H9 (cell line): ENCODE results near the gene PTPRB. TPM values are rescaled to one million over a fixed set of nuclear protein-coding genes. Genes with fewer than 3 reads are reported as not detected.

Source experiments
- DNase-seq: peaks from one replicate; pipeline ENCODE4 v3.0.0-alpha.2; 2017
- H2AFZ ChIP-seq: one replicate; pipeline ENCODE4 v1.6.1; 2013; ENCODE audit warnings: mild to moderate bottlenecking, low read length, control low read depth, moderate library complexity
- H2AK5ac ChIP-seq: 2 replicates; pipeline ENCODE4 v1.6.1; 2013; ENCODE audit warnings: low read length, control low read depth, mixed read lengths; ENCODE audit not compliant: insufficient read length
- H2BK120ac ChIP-seq: one replicate; pipeline ENCODE4 v1.6.1; 2013; ENCODE audit warnings: low read depth, mild to moderate bottlenecking, low read length, control low read depth, inconsistent platforms; ENCODE audit not compliant: poor library complexity, severe bottlenecking
- H2BK12ac ChIP-seq: 2 replicates; pipeline ENCODE4 v1.6.1; 2013; ENCODE audit warnings: low read length, control low read depth, mixed read lengths, low read depth; ENCODE audit not compliant: insufficient read length
- H2BK15ac ChIP-seq: 2 replicates; pipeline ENCODE4 v1.6.1; 2013; ENCODE audit warnings: low read depth, low read length, control low read depth
- H2BK20ac ChIP-seq: one replicate; pipeline ENCODE4 v1.6.1; 2013; ENCODE audit warnings: low read depth, mild to moderate bottlenecking, low read length, control low read depth, inconsistent platforms; ENCODE audit not compliant: poor library complexity, severe bottlenecking
- H2BK5ac ChIP-seq: 2 replicates; pipeline ENCODE4 v1.6.1; 2013; ENCODE audit warnings: low read length, control low read depth, mixed read lengths; ENCODE audit not compliant: insufficient read length
- H3K14ac ChIP-seq: 2 replicates; pipeline ENCODE4 v1.6.1; 2013; ENCODE audit warnings: low read length, control low read depth; ENCODE audit not compliant: insufficient read depth
- H3K18ac ChIP-seq: 2 replicates; pipeline ENCODE4 v1.6.1; 2013; ENCODE audit warnings: low read depth, mild to moderate bottlenecking, mixed read lengths, low read length, control low read depth; ENCODE audit not compliant: insufficient read length
- H3K23ac ChIP-seq: 2 replicates; pipeline ENCODE4 v1.6.1; 2013; ENCODE audit warnings: low read length, control low read depth, mixed read lengths, low read depth; ENCODE audit not compliant: insufficient read length
- H3K23me2 ChIP-seq: 2 replicates; pipeline ENCODE4 v1.6.1; 2013; ENCODE audit warnings: low read depth, mild to moderate bottlenecking, mixed read lengths, low read length, control low read depth; ENCODE audit not compliant: insufficient read length, poor library complexity, severe bottlenecking
- H3K27ac ChIP-seq: 2 replicates; pipeline ENCODE4 v1.5.1; 2013; ENCODE audit warnings: low read length, control low read depth, mixed read lengths, low read depth; ENCODE audit not compliant: insufficient read length
- H3K27me3 ChIP-seq: 2 replicates; pipeline ENCODE4 v1.6.1; 2013; ENCODE audit warnings: low read length, control low read depth, inconsistent platforms; ENCODE audit not compliant: insufficient read depth
- H3K4ac ChIP-seq: 2 replicates; pipeline ENCODE4 v1.6.1; 2013; ENCODE audit warnings: low read depth, mild to moderate bottlenecking, control low read depth, inconsistent platforms, low read length, moderate library complexity
- H3K4me1 ChIP-seq: 2 replicates; pipeline ENCODE4 v1.6.1; 2013; ENCODE audit warnings: low read length, control low read depth, inconsistent platforms; ENCODE audit not compliant: insufficient read depth
- H3K4me2 ChIP-seq: 2 replicates; pipeline ENCODE4 v1.6.1; 2013; ENCODE audit warnings: low read length, control low read depth, mixed read lengths; ENCODE audit not compliant: insufficient read length, insufficient read depth
- H3K56ac ChIP-seq: 2 replicates; pipeline ENCODE4 v1.6.1; 2013; ENCODE audit warnings: low read depth, mild to moderate bottlenecking, mixed read lengths, low read length, control low read depth; ENCODE audit not compliant: insufficient read length
- H3K79me1 ChIP-seq: 2 replicates; pipeline ENCODE4 v1.6.1; 2013; ENCODE audit warnings: low read depth, mild to moderate bottlenecking, moderate library complexity, low read length, control low read depth, inconsistent platforms; ENCODE audit not compliant: insufficient read depth, poor library complexity, severe bottlenecking
- H3K79me2 ChIP-seq: 2 replicates; pipeline ENCODE4 v1.6.1; 2013; ENCODE audit warnings: low read length, control low read depth, inconsistent platforms; ENCODE audit not compliant: insufficient read depth
- H3K9ac ChIP-seq: 2 replicates; pipeline ENCODE4 v1.6.1; 2013; ENCODE audit warnings: low read length, control low read depth, mixed read lengths; ENCODE audit not compliant: insufficient read length; ENCODE audit errors: extremely low read depth
- H3K9me3 ChIP-seq: one replicate; pipeline ENCODE4 v1.6.1; 2013; ENCODE audit warnings: low read depth, low read length, inconsistent platforms; ENCODE audit not compliant: control insufficient read depth
- H3T11ph ChIP-seq: one replicate; pipeline ENCODE4 v1.6.1; 2013; ENCODE audit warnings: mild to moderate bottlenecking, low read length, control low read depth, inconsistent platforms
- H4K20me1 ChIP-seq: one replicate; pipeline ENCODE4 v1.6.1; 2013; ENCODE audit not compliant: control insufficient read depth, insufficient read length, insufficient read depth
- H4K5ac ChIP-seq: 2 replicates; pipeline ENCODE4 v1.6.1; 2013; ENCODE audit warnings: low read depth, mild to moderate bottlenecking, mixed read lengths, low read length, control low read depth; ENCODE audit not compliant: insufficient read length
- H4K8ac ChIP-seq: replicated peaks from 2 replicates; pipeline ENCODE4 v1.6.1; 2013; ENCODE audit warnings: low read length, control low read depth, mixed read lengths, low read depth; ENCODE audit not compliant: insufficient read length
- H4K91ac ChIP-seq: 2 replicates; pipeline ENCODE4 v1.6.1; 2013; ENCODE audit warnings: low read depth, mild to moderate bottlenecking, moderate library complexity, mixed read lengths, low read length, control low read depth; ENCODE audit not compliant: insufficient read length
- H3K27ac Mint-ChIP-seq, 3 experiments: 2 replicates in 2 of 3; 3 replicates in 1 of 3; pipeline ENCODE4 v1.8.0; 2020 to 2021; ENCODE audit warnings: mixed read lengths in 3 of 3, mild to moderate bottlenecking in 1 of 3, moderate library complexity in 1 of 3
- H3K27me3 Mint-ChIP-seq: 2 replicates; pipeline ENCODE4 v1.8.0; 2021; ENCODE audit warnings: low read depth, mild to moderate bottlenecking, moderate library complexity, mixed read lengths
- H3K36me3 Mint-ChIP-seq, 3 experiments: 2 replicates in 2 of 3; 3 replicates in 1 of 3; pipeline ENCODE4 v1.8.0; 2020 to 2021; ENCODE audit warnings: low read depth in 3 of 3, mixed read lengths in 3 of 3; ENCODE audit not compliant: insufficient read depth in 1 of 3
- H3K4me1 Mint-ChIP-seq, 2 experiments: 2 replicates each; pipeline ENCODE4 v1.8.0; 2020; ENCODE audit warnings: mixed read lengths in 2 of 2
- H3K4me3 Mint-ChIP-seq, 2 experiments: 2 replicates in 1 of 2; 3 replicates in 1 of 2; pipeline ENCODE4 v1.8.0; 2020 to 2021; ENCODE audit warnings: mild to moderate bottlenecking in 2 of 2, mixed read lengths in 2 of 2, moderate library complexity in 1 of 2
- H3K9me3 Mint-ChIP-seq, 2 experiments: 2 replicates in 1 of 2; 3 replicates in 1 of 2; pipeline ENCODE4 v1.8.0; 2020; ENCODE audit warnings: mild to moderate bottlenecking in 2 of 2, mixed read lengths in 2 of 2, moderate library complexity in 1 of 2
- CTCF ChIP-seq: fragments of 200-600 bp; sonication (generic); conservative IDR thresholded peaks from 3 replicates; pipeline ENCODE4 v1.8.0; 2021; ENCODE audit warnings: antibody characterized with exemption, mild to moderate bottlenecking
- total RNA-seq: library from RNA; stranded (reverse); gene quantifications from 2 replicates; pipeline ENCODE4 v1.2.1, GENCODE V29; 2021

The PTPRB gene
- total RNA-seq, 1 experiment from 2014 or later: 1.4 TPM

GRCh38 chr12:70607107-70607506 lies 30.1 kb downstream of the PTPRB start:
- Mint-ChIP-seq H3K9me3 (peaks cover 3% of the 10 kb centered on the region in 2 experiments), H3K4me3 (no peak overlapping the region), H3K4me1 (peaks cover 12 to 14% of the 10 kb centered on the region in 2 experiments), H3K27ac (no peak overlapping the region), H3K36me3 (no peaks in the 10 kb centered on the region), H3K27me3 (peaks cover 32% of the 10 kb centered on the region)
- no peak overlapping the region for H3K18ac ChIP-seq
- no peak overlapping the region for H2BK15ac ChIP-seq
- H4K91ac ChIP-seq: no peak overlapping the region
- H2BK120ac ChIP-seq: no peak overlapping the region
- H2AFZ ChIP-seq: no peak overlapping the region
- peaks cover 7% of the 10 kb centered on the region for H3K23me2 ChIP-seq
- no peak overlapping the region for H2BK20ac ChIP-seq
- no peaks in the 10 kb centered on the region for H3K4me1 ChIP-seq
- no peak overlapping the region for H3K27ac ChIP-seq
- H3K79me1 ChIP-seq: no peaks in the 10 kb centered on the region
- no peak overlapping the region for H3K23ac ChIP-seq
- H3K4ac ChIP-seq: no peak overlapping the region
- H2BK5ac ChIP-seq: no peak overlapping the region
- H4K5ac ChIP-seq: no peak overlapping the region
- no peak for DNase-seq
- H3K27me3 ChIP-seq: peaks cover 3% of the 10 kb centered on the region; the same call in 1 of the 2 replicates
- no peak overlapping the region for H3T11ph ChIP-seq
- no peak for TF ChIP-seq CTCF
- no peaks in the 10 kb centered on the region for H3K79me2 ChIP-seq
- no peak overlapping the region for H2AK5ac ChIP-seq
- no peak overlapping the region for H4K8ac ChIP-seq
- no peak overlapping the region for H3K56ac ChIP-seq
- H3K14ac ChIP-seq: no peak overlapping the region
- no peaks in the 10 kb centered on the region for H3K9me3 ChIP-seq
- H3K4me2 ChIP-seq: no peak overlapping the region
- no peak overlapping the region for H2BK12ac ChIP-seq
- no peak overlapping the region for H3K9ac ChIP-seq
- no peaks in the 10 kb centered on the region for H4K20me1 ChIP-seq
